ENCODE results near the gene GGTLC1. TPM values are rescaled to one million over a fixed set of nuclear protein-coding genes. Genes with fewer than 3 reads are reported as not detected.
"Not testable (repeated sequence)": the region's sequence is repeated elsewhere in the genome, so short reads cannot be mapped to it uniquely, and the experiment has no call there.

GGTLC1 gene
- total and polyA plus RNA-seq, 2 experiments from 2014 or later: not detected

- H3K27me3 Mint-ChIP-seq (ENCODE audit: insufficient read depth, low read depth, poor library complexity): not testable (repeated sequence)
Observed at GRCh38 chr20:23981526-23981925, 7.1 kb downstream of the GGTLC1 start.

GRCh38 chr20:23981014-23981413 lies 7.6 kb downstream of the GGTLC1 start:
- not testable (repeated sequence) for H3K36me3 Mint-ChIP-seq (ENCODE audit: low read depth); H3K27ac ChIP-seq (ENCODE audit: low read depth); H3F3A ChIP-seq (replicated peaks; ENCODE audit: low read depth); DNase-seq (ENCODE audit: low spot score); H3K4me1 ChIP-seq (ENCODE audit: insufficient read depth); H3K27ac Mint-ChIP-seq; H3K79me2 ChIP-seq (replicated peaks; ENCODE audit: insufficient read depth); H4K20me1 ChIP-seq (replicated peaks; ENCODE audit: insufficient read depth); H3K27me3 ChIP-seq (ENCODE audit: insufficient read depth); H3K4me3 Mint-ChIP-seq; H3K4me2 ChIP-seq; H3K27me3 Mint-ChIP-seq (ENCODE audit: insufficient read depth, low read depth, poor library complexity); H3K9me2 ChIP-seq (ENCODE audit: insufficient read depth); H2AFZ ChIP-seq; H3K9me3 Mint-ChIP-seq; ATAC-seq; H3K36me3 ChIP-seq (ENCODE audit: insufficient read depth); H3K4me3 ChIP-seq
- H3K4me1 Mint-ChIP-seq: peaks cover 11% of the 10 kb centered on the region

More at GRCh38 chr20:23981526-23981925, 7.1 kb downstream of the GGTLC1 start:
- H4K20me1 ChIP-seq (replicated peaks; ENCODE audit: insufficient read depth); H3K4me2 ChIP-seq; H3K27ac Mint-ChIP-seq; H3K9me3 Mint-ChIP-seq; H3K4me1 ChIP-seq (ENCODE audit: insufficient read depth); H3F3A ChIP-seq (replicated peaks; ENCODE audit: low read depth); H3K79me2 ChIP-seq (replicated peaks; ENCODE audit: insufficient read depth); H3K36me3 ChIP-seq (ENCODE audit: insufficient read depth); H3K4me3 ChIP-seq; H3K27me3 ChIP-seq (ENCODE audit: insufficient read depth); H3K36me3 Mint-ChIP-seq (ENCODE audit: low read depth); ATAC-seq; H2AFZ ChIP-seq; H3K4me3 Mint-ChIP-seq; H3K27ac ChIP-seq (ENCODE audit: low read depth); H3K9me2 ChIP-seq (ENCODE audit: insufficient read depth); DNase-seq (ENCODE audit: low spot score): not testable (repeated sequence)
- H3K4me1 Mint-ChIP-seq: peaks cover 11% of the 10 kb centered on the region

GRCh38 chr20:23979899-23980811 lies 8.4 kb downstream of the GGTLC1 start:
- not testable (repeated sequence) for H3K27me3 ChIP-seq (ENCODE audit: insufficient read depth); H3K79me2 ChIP-seq (replicated peaks; ENCODE audit: insufficient read depth); H3F3A ChIP-seq (replicated peaks; ENCODE audit: low read depth); H3K9me2 ChIP-seq (ENCODE audit: insufficient read depth); H3K4me1 ChIP-seq (ENCODE audit: insufficient read depth); H3K9me3 Mint-ChIP-seq; H2AFZ ChIP-seq; H3K27ac Mint-ChIP-seq; H3K27ac ChIP-seq (ENCODE audit: low read depth); H3K4me3 Mint-ChIP-seq; H3K36me3 Mint-ChIP-seq (ENCODE audit: low read depth); H3K4me2 ChIP-seq; ATAC-seq; H3K27me3 Mint-ChIP-seq (ENCODE audit: insufficient read depth, low read depth, poor library complexity); DNase-seq (ENCODE audit: low spot score); H3K36me3 ChIP-seq (ENCODE audit: insufficient read depth); H3K4me3 ChIP-seq; H4K20me1 ChIP-seq (replicated peaks; ENCODE audit: insufficient read depth)
- peaks cover 11% of the 10 kb centered on the region for H3K4me1 Mint-ChIP-seq

GRCh38 chr20:23979380-23979779 lies 9.2 kb downstream of the GGTLC1 start:
- not testable (repeated sequence) for H3K27ac Mint-ChIP-seq; DNase-seq (ENCODE audit: low spot score); H3K36me3 ChIP-seq (ENCODE audit: insufficient read depth); H3K4me1 ChIP-seq (ENCODE audit: insufficient read depth); H3K79me2 ChIP-seq (replicated peaks; ENCODE audit: insufficient read depth); H3K9me3 Mint-ChIP-seq; H3F3A ChIP-seq (replicated peaks; ENCODE audit: low read depth); H3K9me2 ChIP-seq (ENCODE audit: insufficient read depth); H3K4me3 ChIP-seq; H3K36me3 Mint-ChIP-seq (ENCODE audit: low read depth); H3K27me3 Mint-ChIP-seq (ENCODE audit: insufficient read depth, low read depth, poor library complexity); H4K20me1 ChIP-seq (replicated peaks; ENCODE audit: insufficient read depth); H3K27ac ChIP-seq (ENCODE audit: low read depth); H2AFZ ChIP-seq; ATAC-seq; H3K4me2 ChIP-seq; H3K4me3 Mint-ChIP-seq; H3K27me3 ChIP-seq (ENCODE audit: insufficient read depth)
- H3K4me1 Mint-ChIP-seq: peaks cover 11% of the 10 kb centered on the region
